ENCODE measurements around the gene PPP1R12A. TPM values are rescaled to one million over a fixed set of nuclear protein-coding genes. Genes with fewer than 3 reads are reported as not detected.
"Not testable (repeated sequence)": the region's sequence is repeated elsewhere in the genome, so short reads cannot be mapped to it uniquely, and the experiment has no call there.

The PPP1R12A gene
- total and polyA plus RNA-seq, 4 donors, result 13.2 to 250 (median 38.2) TPM

GRCh38 chr12:79883216-79883615, 51.7 kb downstream of the PPP1R12A start:
- Histone ChIP-seq H3K4me3 (no peak overlapping the region), H3K27ac (ENCODE audit: low read depth in 1 of 2, low read length in 1 of 2) (no peak overlapping the region), H3K9ac (ENCODE audit: insufficient read depth in 1 of 2, low read length in 2 of 2) (no peak overlapping the region), H3K9me3 (ENCODE audit: control insufficient read depth in 4 of 4, insufficient read depth in 3 of 4, low read length in 3 of 4) (no peaks in the 10 kb centered on the region), H3K27me3 (ENCODE audit: control insufficient read depth in 3 of 3, insufficient read depth in 3 of 3, low read length in 2 of 3) (no peaks in the 10 kb centered on the region), H3K4me1 (ENCODE audit: control insufficient read depth in 5 of 5, insufficient read depth in 5 of 5, low read length in 5 of 5) (peaks cover 0 to 18% (median 8%) of the 10 kb centered on the region in 5 donors), H3K36me3 (ENCODE audit: control insufficient read depth in 4 of 4, insufficient read depth in 4 of 4, low read length in 4 of 4) (no peaks in the 10 kb centered on the region)
- DNase-seq (no peak), ATAC-seq (ENCODE audit: insufficient read depth, low FRiP score) (no peak)
- no peak for TF ChIP-seq CTCF (IDR thresholded peaks at IDR 0.05; ENCODE audit: control extremely low read depth, extremely low read depth)
- WGBS, 2 donors, result 73 to 85% methylated on average over 1 of the region's 1 CpG

GRCh38 chr12:79881351-79881750, 53.5 kb downstream of the PPP1R12A start:
- Histone ChIP-seq H3K36me3 (ENCODE audit: control insufficient read depth in 4 of 4, insufficient read depth in 4 of 4, low read length in 4 of 4) (peaks cover 0 to 2% (median 0%) of the 10 kb centered on the region in 4 donors), H3K27ac (ENCODE audit: low read depth in 1 of 2, low read length in 1 of 2) (no peak overlapping the region), H3K4me3 (no peak overlapping the region), H3K9ac (ENCODE audit: insufficient read depth in 1 of 2, low read length in 2 of 2) (no peak overlapping the region), H3K27me3 (ENCODE audit: control insufficient read depth in 3 of 3, insufficient read depth in 3 of 3, low read length in 2 of 3) (no peaks in the 10 kb centered on the region), H3K9me3 (ENCODE audit: control insufficient read depth in 4 of 4, insufficient read depth in 3 of 4, low read length in 3 of 4) (no peaks in the 10 kb centered on the region), H3K4me1 (ENCODE audit: control insufficient read depth in 5 of 5, insufficient read depth in 5 of 5, low read length in 5 of 5) (peaks cover 0 to 17% (median 8%) of the 10 kb centered on the region in 5 donors)
- ATAC-seq (ENCODE audit: insufficient read depth, low FRiP score) (no peak), DNase-seq (no peak)
- 90 to 97% methylated on average over 2 of the region's 2 CpGs for WGBS, 2 donors
- no peak for TF ChIP-seq CTCF (IDR thresholded peaks at IDR 0.05; ENCODE audit: control extremely low read depth, extremely low read depth)

DNA sequence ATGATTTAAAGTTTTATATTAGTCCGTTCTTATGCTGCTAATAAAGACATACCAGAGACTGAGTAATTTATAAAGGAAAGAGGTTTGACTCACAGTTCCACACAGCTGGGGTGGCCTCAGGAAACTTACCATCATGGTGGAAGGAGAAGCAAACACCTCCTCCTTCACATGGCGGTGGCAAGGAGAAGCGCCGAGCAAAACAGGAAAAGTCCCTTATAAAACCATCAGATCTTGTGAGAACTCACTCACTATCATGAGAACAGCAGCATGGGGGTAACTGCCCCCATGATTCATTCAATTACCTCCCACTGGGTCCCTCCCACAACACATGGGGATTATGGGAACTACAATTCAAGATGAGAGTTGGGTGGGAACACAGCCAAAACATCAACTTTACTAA, 56.4 kb downstream of the PPP1R12A start:
- H3K4me3 ChIP-seq; H3K9me3 ChIP-seq (ENCODE audit: control insufficient read depth in 4 of 4, insufficient read depth in 3 of 4, low read length in 3 of 4); DNase-seq; H3K9ac ChIP-seq (ENCODE audit: insufficient read depth in 1 of 2, low read length in 2 of 2); H3K27me3 ChIP-seq (ENCODE audit: control insufficient read depth in 3 of 3, insufficient read depth in 3 of 3, low read length in 2 of 3); H3K36me3 ChIP-seq (ENCODE audit: control insufficient read depth in 4 of 4, insufficient read depth in 4 of 4, low read length in 4 of 4); H3K27ac ChIP-seq (ENCODE audit: low read depth in 1 of 2, low read length in 1 of 2); ATAC-seq (ENCODE audit: insufficient read depth, low FRiP score): not testable (repeated sequence)
- 94 to 95% methylated on average over 4 of the region's 4 CpGs for WGBS, 2 donors
- H3K4me1 ChIP-seq (ENCODE audit: control insufficient read depth in 5 of 5, insufficient read depth in 5 of 5, low read length in 5 of 5), result peaks cover 0 to 18% (median 0%) of the 10 kb centered on the region in 5 donors

GRCh38 chr12:79877246-79877645, 57.7 kb downstream of the PPP1R12A start:
- ATAC-seq (ENCODE audit: insufficient read depth, low FRiP score) (no peak), DNase-seq (no peak)
- Histone ChIP-seq H3K27ac (ENCODE audit: low read depth in 1 of 2, low read length in 1 of 2) (no peak overlapping the region), H3K9me3 (ENCODE audit: control insufficient read depth in 4 of 4, insufficient read depth in 3 of 4, low read length in 3 of 4) (no peaks in the 10 kb centered on the region), H3K36me3 (ENCODE audit: control insufficient read depth in 4 of 4, insufficient read depth in 4 of 4, low read length in 4 of 4) (peaks cover 0 to 3% (median under 1%) of the 10 kb centered on the region in 4 donors), H3K4me1 (ENCODE audit: control insufficient read depth in 5 of 5, insufficient read depth in 5 of 5, low read length in 5 of 5) (peaks cover 0 to 22% (median 5%) of the 10 kb centered on the region in 5 donors), H3K4me3 (no peak overlapping the region), H3K9ac (ENCODE audit: insufficient read depth in 1 of 2, low read length in 2 of 2) (no peak overlapping the region), H3K27me3 (ENCODE audit: control insufficient read depth in 3 of 3, insufficient read depth in 3 of 3, low read length in 2 of 3) (no peaks in the 10 kb centered on the region)
- 83 to 90% methylated on average over 8 of the region's 8 CpGs for WGBS, 2 donors
- no peak for TF ChIP-seq CTCF (IDR thresholded peaks at IDR 0.05; ENCODE audit: control extremely low read depth, extremely low read depth)
